Endothelial cell of umbilical vein (primary cell): ENCODE measurements around the gene LRRC7. TPM values are rescaled to one million over a fixed set of nuclear protein-coding genes. Genes with fewer than 3 reads are reported as not detected.

Source experiments
- BruUV-seq: library from RNA; stranded (reverse); fragments of 400-500 nt; replicated peaks from 2 replicates; lab custom pipeline; 2021; lab: Mats Ljungman, UMichigan
- CTCF ChIA-PET: fragments of 300-600, 350-600 bp; sonication (Branson Sonifier 250); formaldehyde crosslinking; loops from one replicate; lab custom pipeline; 2021; ENCODE audit warnings: antibody characterized with exemption, inconsistent platforms; lab: Charles Lee
- POLR2A ChIA-PET: fragments of 300-600, 350-600 bp; sonication (Branson Sonifier 250); formaldehyde crosslinking; loops from one replicate; lab custom pipeline; 2021; ENCODE audit warnings: antibody characterized with exemption, inconsistent platforms; lab: Charles Lee
- DNase-seq: peaks from one replicate; pipeline ENCODE4 v3.0.0-alpha.2; 2011; ENCODE audit warnings: low read depth, low spot score
- FAIRE-seq: peaks from 2 replicates; lab custom pipeline; 2011; peaks lifted over from hg19 to GRCh38; lab: Jason Lieb, UNC
- H2AFZ ChIP-seq: 2 replicates; pipeline ENCODE4 v1.6.0; 2012; ENCODE audit warnings: low read depth, low read length, control low read depth, inconsistent platforms
- H3K27ac ChIP-seq: 2 replicates; pipeline ENCODE4 v1.5.1; 2011; ENCODE audit warnings: low read depth, mild to moderate bottlenecking, control low read depth, low read length, moderate library complexity; ENCODE audit not compliant: insufficient read depth
- H3K27me3 ChIP-seq, 2 experiments: 2 replicates each; pipeline versions ENCODE4 v1.6.0 to v1.6.1; 2011; ENCODE audit warnings: low read length in 2 of 2, mixed read lengths in 1 of 2; ENCODE audit not compliant: control insufficient read depth in 2 of 2, insufficient read depth in 2 of 2
- H3K36me3 ChIP-seq, 2 experiments: 2 replicates in 1 of 2; 3 replicates in 1 of 2; pipeline ENCODE4 v1.5.1; 2011; ENCODE audit warnings: low read length in 2 of 2, mild to moderate bottlenecking in 1 of 2, moderate library complexity in 1 of 2; ENCODE audit not compliant: control insufficient read depth in 2 of 2, insufficient read depth in 2 of 2; ENCODE audit errors: extremely low read depth in 1 of 2
- H3K4me1 ChIP-seq: 3 replicates; pipeline ENCODE4 v1.5.1; 2011; ENCODE audit warnings: mild to moderate bottlenecking, low read length; ENCODE audit not compliant: control insufficient read depth, insufficient read depth; ENCODE audit errors: extremely low read depth
- H3K4me2 ChIP-seq: 2 replicates; pipeline ENCODE4 v1.6.1; 2011; ENCODE audit warnings: low read length, control low read depth, mixed read lengths; ENCODE audit not compliant: insufficient read depth
- H3K4me3 ChIP-seq, 3 experiments: fragments of 200-600 bp in 1 of 3; sonication (generic), shearing (Covaris generic) in 1 of 3; replicated peaks in 1 of 3; 2 replicates each; pipeline ENCODE4 v1.5.1; 2011 to 2016; ENCODE audit warnings: control low read depth in 3 of 3, low read length in 3 of 3, mild to moderate bottlenecking in 2 of 3, inconsistent platforms in 1 of 3, low read depth in 1 of 3, moderate library complexity in 1 of 3; ENCODE audit not compliant: insufficient read depth in 1 of 3
- H3K79me2 ChIP-seq: 2 replicates; pipeline ENCODE4 v1.6.0; 2012; ENCODE audit warnings: low read length, inconsistent platforms; ENCODE audit not compliant: control insufficient read depth, insufficient read depth
- H3K9ac ChIP-seq: replicated peaks from 2 replicates; pipeline ENCODE3; 2011; ENCODE audit warnings: low read length, control low read depth; ENCODE audit not compliant: insufficient read depth; ENCODE audit errors: extremely low read depth
- H3K9me1 ChIP-seq: replicated peaks from 3 replicates; pipeline ENCODE4 v1.6.0; 2011; ENCODE audit warnings: mild to moderate bottlenecking, low read length; ENCODE audit not compliant: control insufficient read depth, insufficient read depth; ENCODE audit errors: extremely low read depth
- H3K9me3 ChIP-seq: replicated peaks from 2 replicates; pipeline ENCODE4 v1.5.1; 2012; ENCODE audit warnings: low read length, inconsistent platforms; ENCODE audit not compliant: control insufficient read depth, insufficient read depth
- H4K20me1 ChIP-seq: replicated peaks from 2 replicates; pipeline ENCODE3; 2011; ENCODE audit warnings: mild to moderate bottlenecking, low read length; ENCODE audit not compliant: control insufficient read depth, insufficient read depth; ENCODE audit errors: extremely low read depth
- CTCF ChIP-seq, 2 donors: IDR thresholded peaks; 1 replicate in 1 of 2; 2 replicates in 1 of 2; pipeline ENCODE4 v1.5.1; 2011; ENCODE audit warnings: low read length in 2 of 2, mild to moderate bottlenecking in 2 of 2, moderate library complexity in 2 of 2, control low read depth in 1 of 2, inconsistent platforms in 1 of 2, low read depth in 1 of 2; ENCODE audit not compliant: insufficient read depth in 1 of 2; ENCODE audit errors: extremely low read depth in 1 of 2
- EZH2 ChIP-seq: IDR thresholded peaks from 2 replicates; pipeline ENCODE4 v1.6.1; 2012; ENCODE audit warnings: borderline replicate concordance, low read depth, mild to moderate bottlenecking, moderate library complexity, low read length, inconsistent platforms; ENCODE audit not compliant: severe bottlenecking
- FOS ChIP-seq: IDR thresholded peaks from 2 replicates; pipeline ENCODE4 v1.6.1; 2011; ENCODE audit warnings: mild to moderate bottlenecking, low read length, moderate library complexity, borderline replicate concordance; ENCODE audit not compliant: insufficient read depth
- GATA2 ChIP-seq: IDR thresholded peaks from 2 replicates; pipeline ENCODE4 v1.7.0; 2011; ENCODE audit warnings: low read depth, mild to moderate bottlenecking, moderate library complexity, mixed read lengths, low read length; ENCODE audit not compliant: insufficient read length, insufficient read depth
- JUN ChIP-seq: IDR thresholded peaks from 2 replicates; pipeline ENCODE4 v1.6.1; 2011; ENCODE audit warnings: borderline replicate concordance, low read depth; ENCODE audit not compliant: insufficient read length, insufficient read depth
- MAX ChIP-seq: IDR thresholded peaks from 2 replicates; pipeline ENCODE4 v1.6.1; 2011; ENCODE audit not compliant: insufficient read depth, insufficient read length
- MYC ChIP-seq: IDR thresholded peaks from one replicate; pipeline ENCODE4 v1.6.1; 2011; ENCODE audit warnings: mild to moderate bottlenecking, low read depth, low read length
- POLR2A ChIP-seq: IDR thresholded peaks from 2 replicates; pipeline ENCODE4 v1.6.1; 2012; ENCODE audit warnings: low read depth, mild to moderate bottlenecking, control low read depth, low read length
- POLR2AphosphoS5 ChIP-seq: IDR thresholded peaks from 2 replicates; pipeline ENCODE4 v1.6.1; 2012; ENCODE audit warnings: low read depth, mild to moderate bottlenecking, control low read depth, low read length, moderate library complexity; ENCODE audit not compliant: insufficient read depth
- dilution Hi-C: fragments of 300-500 bp; cut with MboI; formaldehyde crosslinking; loops from one replicate; pipeline ENCODE4 v1.15.0; 2019; ENCODE audit warnings: low sequenced_read_pairs; ENCODE audit not compliant: extremely low pct_ligation_motif_present
- intact Hi-C: fragments of 100-400 bp; cut with micrococcal nuclease; formaldehyde crosslinking; loops from one replicate; pipeline ENCODE4 v1.10.0; 2022
- polyA plus RNA-seq, 4 experiments: library from polyadenylated mRNA; depleted of rRNA in 3 of 4; stranded (reverse) in 3 of 4; unstranded in 1 of 4; fragments of >200 nt; gene quantifications; 2 replicates each; pipeline versions ENCODE4 v1.2.1 to v1.2.3, GENCODE V29; 2011 to 2012; ENCODE audit warnings: missing spikeins in 1 of 4
- total RNA-seq: library from RNA; stranded (reverse); gene quantifications from 2 replicates; pipeline ENCODE4 v1.2.3, GENCODE V29; 2021

LRRC7 gene
- total and polyA plus RNA-seq, 2 donors (not counting 3 experiments of a cell fraction or from before 2014, with no cell fraction given), result 0.11 to 0.58 TPM

GRCh38 chr1:69743146-69743545 lies 175.4 kb downstream of the LRRC7 start:
- no peaks in the 10 kb centered on the region for H4K20me1 ChIP-seq
- H3K9me1 ChIP-seq, result no peaks in the 10 kb centered on the region
- TF ChIP-seq FOS, result no peak
- no peak for TF ChIP-seq GATA2
- TF ChIP-seq POLR2A, result no peak
- TF ChIP-seq EZH2, result no peak
- no peak for TF ChIP-seq CTCF (IDR thresholded peaks at IDR 0.05; ENCODE audit: extremely low read depth in 1 of 2, insufficient read depth in 1 of 2, low read depth in 1 of 2, low read length in 2 of 2)
- TF ChIP-seq MAX, result no peak
- no peak overlapping the region for H3K27ac ChIP-seq
- intact Hi-C loops, result no loop called here
- H3K27me3 ChIP-seq, result no peaks in the 10 kb centered on the region
- no TSS peak for BruUV-seq
- H3K36me3 ChIP-seq, result no peaks in the 10 kb centered on the region
- no peaks in the 10 kb centered on the region for H3K9me3 ChIP-seq
- no peaks in the 10 kb centered on the region for H3K79me2 ChIP-seq
- no peak for DNase-seq
- no peak overlapping the region for H3K9ac ChIP-seq
- ChIA-PET POLR2A (no interaction called here), CTCF (no interaction called here)
- H2AFZ ChIP-seq, result no peak overlapping the region
- no peak for FAIRE-seq
- no peak overlapping the region for H3K4me3 ChIP-seq
- no peak overlapping the region for H3K4me2 ChIP-seq
- dilution Hi-C loops, result no loop called here
- no peaks in the 10 kb centered on the region for H3K4me1 ChIP-seq

GRCh38 chr1:69744381-69744780 lies 176.7 kb downstream of the LRRC7 start:
- dilution Hi-C loops (no loop called here), intact Hi-C loops (no loop called here)
- ChIA-PET CTCF (no interaction called here), POLR2A (no interaction called here)
- Histone ChIP-seq H3K9ac (no peak overlapping the region), H3K4me3 (no peak overlapping the region), H3K79me2 (no peaks in the 10 kb centered on the region), H3K36me3 (no peaks in the 10 kb centered on the region), H3K9me1 (no peaks in the 10 kb centered on the region), H2AFZ (no peak overlapping the region), H3K9me3 (no peaks in the 10 kb centered on the region), H3K27me3 (no peaks in the 10 kb centered on the region), H3K4me1 (no peaks in the 10 kb centered on the region), H4K20me1 (no peaks in the 10 kb centered on the region), H3K27ac (no peak overlapping the region), H3K4me2 (no peak overlapping the region)
- no TSS peak for BruUV-seq
- TF ChIP-seq JUN (no peak), CTCF (IDR thresholded peaks at IDR 0.05; ENCODE audit: extremely low read depth in 1 of 2, insufficient read depth in 1 of 2, low read depth in 1 of 2, low read length in 2 of 2) (no peak), MAX (no peak), MYC (no peak), FOS (no peak), POLR2A (no peak), EZH2 (no peak), GATA2 (no peak), POLR2AphosphoS5 (no peak)
- FAIRE-seq (no peak), DNase-seq (no peak)
